Neural progenitor cell (in vitro differentiated cells): Measurements from ENCODE around the gene ZNF267. TPM values are rescaled to one million over a fixed set of nuclear protein-coding genes. Genes with fewer than 3 reads are reported as not detected.

Experiments
- DNase-seq: peaks from one replicate; pipeline ENCODE4 v3.0.0-alpha.2; 2016; ENCODE audit warnings: low spot score
- H2AFZ ChIP-seq: fragments of 200-600 bp; sonication (generic); replicated peaks from 2 replicates; pipeline ENCODE4 v1.6.1; 2016; ENCODE audit warnings: antibody characterized with exemption
- H3F3A ChIP-seq: fragments of 200-600 bp; sonication (generic); 2 replicates; pipeline ENCODE4 v1.6.1; 2016; ENCODE audit warnings: antibody characterized with exemption, low read depth
- H3K27ac ChIP-seq: fragments of 200-600 bp; sonication (generic); 2 replicates; pipeline ENCODE4 v1.5.1; 2016; ENCODE audit warnings: mild to moderate bottlenecking
- H3K27me3 ChIP-seq: fragments of 200-600 bp; sonication (generic); 2 replicates; pipeline ENCODE4 v1.6.1; 2016; ENCODE audit warnings: mild to moderate bottlenecking, moderate library complexity
- H3K36me3 ChIP-seq: fragments of 200-600 bp; sonication (generic); 2 replicates; pipeline ENCODE4 v1.5.1; 2016
- H3K4me1 ChIP-seq: fragments of 200-600 bp; sonication (generic); 2 replicates; pipeline ENCODE4 v1.6.1; 2016; ENCODE audit warnings: mixed run types
- H3K4me2 ChIP-seq: fragments of 200-600 bp; sonication (generic); 2 replicates; pipeline ENCODE4 v1.6.1; 2016
- H3K4me3 ChIP-seq: fragments of 200-600 bp; sonication (generic); 2 replicates; pipeline ENCODE4 v1.5.1; 2016
- H3K79me2 ChIP-seq: fragments of 200-600 bp; sonication (generic); 2 replicates; pipeline ENCODE4 v1.6.1; 2016; ENCODE audit warnings: low read depth
- H3K9ac ChIP-seq: fragments of 200-600 bp; sonication (generic); 2 replicates; pipeline ENCODE4 v1.6.1; 2016
- H3K9me3 ChIP-seq: fragments of 200-600 bp; sonication (generic); 2 replicates; pipeline ENCODE4 v1.5.1; 2016; ENCODE audit warnings: low read depth
- H4K20me1 ChIP-seq: fragments of 200-600 bp; sonication (generic); 2 replicates; pipeline ENCODE4 v1.6.1; 2016; ENCODE audit warnings: low read depth
- H3K27ac Mint-ChIP-seq: 3 replicates; pipeline ENCODE4 v1.8.0; 2021; ENCODE audit warnings: mixed read lengths
- H3K27me3 Mint-ChIP-seq: 2 replicates; pipeline ENCODE4 v1.8.0; 2022; ENCODE audit warnings: low read depth, mild to moderate bottlenecking, inconsistent platforms, moderate library complexity, mixed read lengths; ENCODE audit not compliant: insufficient read depth
- H3K36me3 Mint-ChIP-seq: 3 replicates; pipeline ENCODE4 v1.8.0; 2021; ENCODE audit warnings: mixed read lengths
- H3K4me1 Mint-ChIP-seq: 3 replicates; pipeline ENCODE4 v1.8.0; 2021; ENCODE audit warnings: mixed read lengths
- H3K4me3 Mint-ChIP-seq: 3 replicates; pipeline ENCODE4 v1.8.0; 2021; ENCODE audit warnings: mild to moderate bottlenecking, moderate library complexity, mixed read lengths
- H3K9me3 Mint-ChIP-seq: 3 replicates; pipeline ENCODE4 v1.8.0; 2020; ENCODE audit warnings: mixed read lengths
- EZH2 ChIP-seq: fragments of 200-600 bp; sonication (generic); IDR thresholded peaks from 2 replicates; pipeline ENCODE4 v1.6.1; 2017; ENCODE audit warnings: antibody characterized with exemption, mild to moderate bottlenecking, moderate library complexity
- EZH2phosphoT487 ChIP-seq: fragments of 200-600 bp; sonication (generic); IDR thresholded peaks from 2 replicates; pipeline ENCODE4 v1.6.1; 2017; ENCODE audit warnings: antibody characterized with exemption
- total RNA-seq: library from RNA; depleted of rRNA; stranded (reverse); fragments of >200 nt; gene quantifications from 2 replicates; pipeline ENCODE4 v1.2.3, GENCODE V29; 2015; ENCODE audit warnings: low replicate concordance
- TF ChIP-seq, protein P1 (sequence below): fragments of 200-600 bp; sonication (generic); IDR thresholded peaks from 2 replicates; pipeline ENCODE4 v1.5.1; 2017; ENCODE audit warnings: antibody characterized with exemption, mild to moderate bottlenecking

Gene ZNF267
- total RNA-seq, 1 donor from 2014 or later, result 22.0 TPM

DNA sequence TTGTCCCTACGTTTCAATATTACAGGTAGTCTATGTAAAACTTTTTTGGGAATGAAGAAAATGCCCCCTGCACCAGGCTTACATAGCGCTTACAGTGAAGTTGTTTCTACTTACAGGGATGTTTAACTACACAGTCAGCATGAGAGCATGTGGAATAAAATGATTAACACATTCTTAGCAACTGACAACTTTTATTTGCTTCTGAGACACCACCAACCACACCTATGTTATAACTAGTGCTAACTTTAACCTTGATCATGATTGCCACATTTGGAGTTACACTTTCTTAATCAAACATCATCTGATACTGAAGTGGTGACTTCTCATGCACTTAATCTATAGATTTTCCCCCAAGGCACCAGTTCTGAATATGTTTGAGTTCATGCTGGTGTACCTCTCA is 20.3 kb upstream of the ZNF267 start:
- H3F3A ChIP-seq, result no peaks in the 10 kb centered on the region
- H3K27me3 ChIP-seq, result no peaks in the 10 kb centered on the region
- no peaks in the 10 kb centered on the region for H3K36me3 ChIP-seq
- no peaks in the 10 kb centered on the region for H3K4me1 Mint-ChIP-seq
- H3K4me1 ChIP-seq, result no peaks in the 10 kb centered on the region
- no peak for DNase-seq
- no peak overlapping the region for H3K4me2 ChIP-seq
- H3K36me3 Mint-ChIP-seq, result no peaks in the 10 kb centered on the region
- no peaks in the 10 kb centered on the region for H4K20me1 ChIP-seq
- TF ChIP-seq EZH2, result no peak
- no peak for TF ChIP-seq EZH2phosphoT487
- TF ChIP-seq, protein P1, sequence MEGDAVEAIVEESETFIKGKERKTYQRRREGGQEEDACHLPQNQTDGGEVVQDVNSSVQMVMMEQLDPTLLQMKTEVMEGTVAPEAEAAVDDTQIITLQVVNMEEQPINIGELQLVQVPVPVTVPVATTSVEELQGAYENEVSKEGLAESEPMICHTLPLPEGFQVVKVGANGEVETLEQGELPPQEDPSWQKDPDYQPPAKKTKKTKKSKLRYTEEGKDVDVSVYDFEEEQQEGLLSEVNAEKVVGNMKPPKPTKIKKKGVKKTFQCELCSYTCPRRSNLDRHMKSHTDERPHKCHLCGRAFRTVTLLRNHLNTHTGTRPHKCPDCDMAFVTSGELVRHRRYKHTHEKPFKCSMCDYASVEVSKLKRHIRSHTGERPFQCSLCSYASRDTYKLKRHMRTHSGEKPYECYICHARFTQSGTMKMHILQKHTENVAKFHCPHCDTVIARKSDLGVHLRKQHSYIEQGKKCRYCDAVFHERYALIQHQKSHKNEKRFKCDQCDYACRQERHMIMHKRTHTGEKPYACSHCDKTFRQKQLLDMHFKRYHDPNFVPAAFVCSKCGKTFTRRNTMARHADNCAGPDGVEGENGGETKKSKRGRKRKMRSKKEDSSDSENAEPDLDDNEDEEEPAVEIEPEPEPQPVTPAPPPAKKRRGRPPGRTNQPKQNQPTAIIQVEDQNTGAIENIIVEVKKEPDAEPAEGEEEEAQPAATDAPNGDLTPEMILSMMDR, result no peak
- H3K79me2 ChIP-seq, result no peaks in the 10 kb centered on the region
- no peak overlapping the region for H3K27ac Mint-ChIP-seq
- H3K9me3 Mint-ChIP-seq, result peaks cover 26% of the 10 kb centered on the region
- H3K27me3 Mint-ChIP-seq, result peaks cover 7% of the 10 kb centered on the region
- H3K9ac ChIP-seq, result no peak overlapping the region
- no peak overlapping the region for H3K4me3 Mint-ChIP-seq
- no peak overlapping the region for H3K27ac ChIP-seq
- no peak overlapping the region for H2AFZ ChIP-seq
- no peak overlapping the region for H3K4me3 ChIP-seq
- H3K9me3 ChIP-seq, result no peaks in the 10 kb centered on the region

DNA sequence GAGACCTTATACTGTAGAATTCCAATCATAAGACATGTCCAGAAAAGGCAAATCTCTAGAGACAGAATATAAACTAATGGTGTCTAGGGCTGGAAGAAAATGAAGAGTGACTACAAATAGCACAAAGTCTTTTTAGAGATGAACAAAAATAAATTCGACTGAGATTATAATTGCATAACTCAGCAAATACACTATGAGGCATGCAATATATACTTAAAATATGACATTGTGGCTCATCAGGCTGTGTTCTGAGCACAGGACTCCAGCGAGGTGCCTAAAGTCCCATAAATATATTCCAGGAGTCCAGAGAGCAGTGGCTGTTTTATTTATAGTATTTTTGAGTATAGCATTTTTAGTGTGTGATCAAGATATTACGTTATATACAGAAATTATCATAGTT is 13.1 kb upstream of the ZNF267 start:
- no peak for DNase-seq
- no peaks in the 10 kb centered on the region for H3K79me2 ChIP-seq
- TF ChIP-seq, protein P1, result no peak
- TF ChIP-seq EZH2phosphoT487, result no peak
- no peak for TF ChIP-seq EZH2
- H3K4me3 ChIP-seq, result no peak overlapping the region
- no peaks in the 10 kb centered on the region for H3F3A ChIP-seq
- no peak overlapping the region for H2AFZ ChIP-seq
- H3K9me3 Mint-ChIP-seq, result no peaks in the 10 kb centered on the region
- H3K9me3 ChIP-seq, result no peaks in the 10 kb centered on the region
- no peaks in the 10 kb centered on the region for H4K20me1 ChIP-seq
- H3K27me3 Mint-ChIP-seq, result peaks cover 9% of the 10 kb centered on the region
- no peak overlapping the region for H3K9ac ChIP-seq
- H3K4me1 ChIP-seq, result no peaks in the 10 kb centered on the region
- no peaks in the 10 kb centered on the region for H3K4me1 Mint-ChIP-seq
- H3K27me3 ChIP-seq, result no peaks in the 10 kb centered on the region
- H3K4me3 Mint-ChIP-seq, result no peak overlapping the region
- no peak overlapping the region for H3K27ac Mint-ChIP-seq
- H3K27ac ChIP-seq, result no peak overlapping the region
- H3K36me3 Mint-ChIP-seq, result no peaks in the 10 kb centered on the region
- H3K4me2 ChIP-seq, result no peak overlapping the region
- H3K36me3 ChIP-seq, result no peaks in the 10 kb centered on the region

DNA sequence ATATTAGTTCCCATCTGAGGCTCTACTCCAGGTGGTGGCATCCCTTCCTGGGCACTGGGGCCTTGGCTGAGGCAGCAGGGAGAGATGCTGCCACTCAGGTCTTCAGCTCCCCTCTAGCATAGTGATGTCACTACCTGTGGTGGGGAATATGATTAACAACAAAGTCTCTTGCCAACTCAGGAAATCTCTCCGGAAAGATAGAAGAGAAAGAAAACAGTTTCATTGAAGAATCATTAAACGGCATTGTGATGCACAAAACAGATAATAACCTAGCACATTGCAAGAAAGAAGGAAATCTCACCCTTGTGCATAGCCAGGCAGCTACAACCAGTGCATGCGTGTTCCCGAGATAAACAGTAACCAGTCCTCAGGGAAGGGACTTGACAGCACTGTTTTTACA is 12.2 kb upstream of the ZNF267 start:
- Mint-ChIP-seq H3K4me3 (no peak overlapping the region), H3K9me3 (no peaks in the 10 kb centered on the region), H3K4me1 (no peaks in the 10 kb centered on the region), H3K36me3 (no peaks in the 10 kb centered on the region), H3K27me3 (peaks cover 5% of the 10 kb centered on the region), H3K27ac (no peak overlapping the region)
- Histone ChIP-seq H3F3A (no peaks in the 10 kb centered on the region), H3K27ac (no peak overlapping the region), H3K27me3 (no peaks in the 10 kb centered on the region), H3K4me3 (no peak overlapping the region), H4K20me1 (no peaks in the 10 kb centered on the region), H3K36me3 (no peaks in the 10 kb centered on the region), H2AFZ (no peak overlapping the region), H3K9me3 (no peaks in the 10 kb centered on the region), H3K4me2 (no peak overlapping the region), H3K9ac (no peak overlapping the region), H3K79me2 (no peaks in the 10 kb centered on the region), H3K4me1 (no peaks in the 10 kb centered on the region)
- TF ChIP-seq EZH2phosphoT487, result no peak
- TF ChIP-seq, protein P1, result no peak
- no peak for TF ChIP-seq EZH2
- DNase-seq, result no peak
